ENCODE data around the gene SNX14.

- no peak for TF ChIP-seq CTCF (IDR thresholded peaks at IDR 0.05)
- TF ChIP-seq POLR2A (IDR thresholded peaks at IDR 0.05), result no peak
Measured at GRCh38 chr6:85610182-85610895, 16.7 kb upstream of the SNX14 start.
